ENCODE results near the gene TPX2.

Gene TPX2

DNA sequence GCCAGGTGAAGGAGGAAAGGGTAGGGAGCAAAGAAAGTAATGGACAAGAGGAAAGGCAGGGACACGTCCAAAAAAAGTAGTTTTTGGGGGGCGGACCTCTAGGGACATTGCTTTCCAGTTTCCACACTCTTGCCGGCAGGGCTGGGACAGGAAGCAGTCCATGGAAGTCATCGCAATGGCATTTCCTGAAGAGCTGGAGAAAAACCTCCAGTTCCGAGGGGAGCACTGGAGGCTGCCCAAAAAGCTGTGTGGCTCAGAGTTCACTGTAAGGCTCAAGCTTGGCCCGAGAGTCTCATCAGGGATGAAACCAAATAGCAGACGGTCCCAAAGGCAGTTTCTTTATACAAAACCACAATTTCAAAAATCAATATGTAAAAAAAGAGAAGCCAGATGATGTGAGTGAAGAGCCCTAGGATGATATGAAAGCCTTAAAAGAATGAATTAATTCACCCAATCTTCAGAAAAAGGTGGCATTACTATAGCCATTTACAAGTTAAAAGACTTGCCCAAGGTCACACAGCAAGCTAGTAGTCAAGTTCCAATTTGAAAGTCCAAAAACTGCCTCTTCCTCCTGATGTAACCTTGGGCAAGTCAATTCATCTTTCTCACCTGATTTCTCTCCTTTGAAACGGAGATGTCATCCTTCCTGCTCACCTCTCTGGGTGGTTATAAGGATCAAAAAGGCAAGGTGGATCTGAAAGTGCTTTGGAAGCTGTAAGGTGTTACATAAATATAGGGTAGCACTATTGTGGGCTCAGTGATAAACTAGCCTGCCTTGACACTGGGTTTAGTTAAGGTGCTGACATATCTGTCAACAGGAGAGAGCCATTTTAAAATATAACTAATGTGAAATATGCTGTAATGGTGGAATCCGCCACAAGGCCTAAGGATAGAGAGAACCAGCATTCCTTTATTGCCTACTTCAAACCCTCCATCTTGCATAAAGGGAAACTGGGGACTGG lies 25.5 kb upstream of the TPX2 start:
- Histone ChIP-seq H3K4me3 (peak overlapping the region; percentile 69), H3K27ac (peak overlapping the region; percentile 95 to 96)
- TF ChIP-seq, protein P1, sequence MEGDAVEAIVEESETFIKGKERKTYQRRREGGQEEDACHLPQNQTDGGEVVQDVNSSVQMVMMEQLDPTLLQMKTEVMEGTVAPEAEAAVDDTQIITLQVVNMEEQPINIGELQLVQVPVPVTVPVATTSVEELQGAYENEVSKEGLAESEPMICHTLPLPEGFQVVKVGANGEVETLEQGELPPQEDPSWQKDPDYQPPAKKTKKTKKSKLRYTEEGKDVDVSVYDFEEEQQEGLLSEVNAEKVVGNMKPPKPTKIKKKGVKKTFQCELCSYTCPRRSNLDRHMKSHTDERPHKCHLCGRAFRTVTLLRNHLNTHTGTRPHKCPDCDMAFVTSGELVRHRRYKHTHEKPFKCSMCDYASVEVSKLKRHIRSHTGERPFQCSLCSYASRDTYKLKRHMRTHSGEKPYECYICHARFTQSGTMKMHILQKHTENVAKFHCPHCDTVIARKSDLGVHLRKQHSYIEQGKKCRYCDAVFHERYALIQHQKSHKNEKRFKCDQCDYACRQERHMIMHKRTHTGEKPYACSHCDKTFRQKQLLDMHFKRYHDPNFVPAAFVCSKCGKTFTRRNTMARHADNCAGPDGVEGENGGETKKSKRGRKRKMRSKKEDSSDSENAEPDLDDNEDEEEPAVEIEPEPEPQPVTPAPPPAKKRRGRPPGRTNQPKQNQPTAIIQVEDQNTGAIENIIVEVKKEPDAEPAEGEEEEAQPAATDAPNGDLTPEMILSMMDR (IDR thresholded peaks at IDR 0.05) = no peak
- DNase-seq (ENCODE audit: low spot score) = peak; percentile 93

DNA sequence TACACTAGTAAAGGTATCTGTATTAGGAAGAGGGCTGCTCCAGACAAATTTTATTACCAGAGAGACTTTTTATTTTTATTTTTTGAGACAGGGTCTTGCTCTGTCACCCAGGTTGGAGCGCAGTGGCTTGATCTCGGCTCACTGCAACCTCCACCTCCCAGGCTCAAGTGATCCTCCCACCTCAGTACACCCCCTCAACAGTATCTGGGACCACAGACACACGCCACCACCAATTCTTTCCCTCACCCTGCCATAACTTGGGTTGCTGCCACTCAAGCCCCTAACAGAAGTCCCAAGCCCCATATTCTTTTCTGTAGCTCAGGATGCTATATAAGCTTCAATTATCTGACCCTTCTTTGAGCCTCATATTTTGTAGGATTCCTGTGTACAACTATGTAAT lies 23.3 kb upstream of the TPX2 start:
- no peak for DNase-seq (ENCODE audit: low spot score)
- H3K4me3 ChIP-seq = peak overlapping the region; percentile 87
- peak overlapping the region; percentile 95 to 97 for H3K27ac ChIP-seq
- TF ChIP-seq, protein P1 (IDR thresholded peaks at IDR 0.05) = no peak

DNA sequence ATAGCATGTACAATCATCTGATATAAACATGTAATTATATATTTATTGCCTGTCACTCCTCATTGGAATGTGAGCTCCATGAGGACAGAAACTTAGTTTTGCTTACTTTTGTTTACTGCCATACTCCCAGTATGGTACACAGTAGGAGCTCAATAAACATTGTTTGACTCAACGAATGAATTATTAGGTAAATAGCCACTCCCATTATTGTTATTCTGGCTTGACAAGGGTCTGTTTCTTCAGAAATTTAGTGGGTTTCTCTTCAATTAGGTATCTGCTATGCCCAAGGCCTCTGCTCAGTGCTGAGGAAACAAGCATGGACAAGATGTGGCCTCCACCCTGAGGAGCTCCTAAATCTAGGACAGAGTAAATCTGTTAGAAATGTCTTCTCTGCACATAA lies 22.7 kb upstream of the TPX2 start:
- H3K4me3 ChIP-seq = peak overlapping the region; percentile 87
- peak overlapping the region; percentile 95 to 97 for H3K27ac ChIP-seq
- no peak for DNase-seq (ENCODE audit: low spot score)
- TF ChIP-seq, protein P1 (IDR thresholded peaks at IDR 0.05) = no peak

DNA sequence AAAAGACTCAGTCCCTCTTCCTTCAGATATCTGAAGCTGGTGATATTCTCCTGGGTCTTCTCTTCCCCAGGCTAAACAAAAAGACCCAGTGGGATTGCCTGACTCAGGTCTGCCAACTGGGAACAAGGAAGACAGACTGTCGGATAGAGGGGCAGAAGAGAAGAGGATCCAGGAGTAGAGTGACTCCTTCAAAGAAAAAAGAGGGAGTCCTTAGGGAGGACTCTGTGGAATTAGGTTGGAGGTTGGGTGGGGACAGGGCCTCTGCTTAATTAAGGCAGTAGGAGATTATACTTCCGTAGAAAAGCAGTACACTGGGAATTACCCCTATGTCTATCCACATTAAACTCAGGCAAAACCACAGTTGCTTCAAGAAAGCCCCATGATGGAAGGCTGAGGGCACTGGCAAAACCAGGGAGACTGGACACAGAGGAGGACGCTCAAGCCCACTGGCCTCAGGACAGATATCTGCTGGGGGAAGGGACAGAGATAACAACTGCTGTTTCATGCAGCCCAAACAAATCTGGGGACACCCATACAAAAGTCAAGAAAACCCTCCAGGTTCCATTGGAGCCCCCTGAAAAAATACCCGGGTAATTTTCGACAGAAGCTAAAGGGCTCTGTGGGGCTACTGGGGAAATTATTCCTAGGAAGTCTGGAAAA lies 22.1 kb upstream of the TPX2 start:
- Histone ChIP-seq H3K4me3 (peak overlapping the region; percentile 87), H3K27ac (peak overlapping the region; percentile 95 to 97)
- DNase-seq (ENCODE audit: low spot score) = no peak
- TF ChIP-seq, protein P1 (IDR thresholded peaks at IDR 0.05) = no peak

DNA sequence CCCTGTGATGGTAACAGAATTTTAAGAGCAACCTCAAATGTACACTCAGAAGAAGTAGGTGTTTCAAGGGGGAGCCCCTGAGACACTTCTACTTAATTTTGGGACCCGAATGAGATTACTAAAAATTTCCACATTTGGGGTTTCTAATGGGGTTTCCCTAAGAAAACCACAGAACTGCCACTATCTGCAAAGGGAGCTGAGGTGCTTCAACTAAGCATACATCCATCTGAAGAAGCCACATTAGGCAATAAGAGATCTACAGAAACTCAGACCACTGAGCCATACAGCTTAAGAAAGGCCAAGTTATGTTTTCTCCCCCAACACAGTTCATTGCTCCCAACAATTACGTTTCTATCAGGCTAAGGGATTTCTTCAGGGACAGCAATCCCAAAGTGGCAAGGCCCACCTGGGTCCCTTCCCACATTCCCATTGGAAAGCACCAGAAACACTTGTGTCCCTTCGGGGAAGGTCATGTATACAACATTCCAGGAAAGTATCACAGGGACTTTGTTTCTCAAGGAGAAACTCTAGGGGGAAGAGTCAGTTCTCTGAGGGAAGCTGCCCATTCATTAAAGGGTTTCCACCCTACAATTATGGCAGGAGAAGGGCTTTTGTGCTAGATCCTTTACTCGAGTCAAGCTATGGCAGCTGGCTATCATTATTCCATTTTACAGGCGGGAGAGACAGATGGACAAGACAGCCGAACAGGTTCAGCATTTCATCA lies 21.4 kb upstream of the TPX2 start:
- DNase-seq (ENCODE audit: low spot score) = no peak
- TF ChIP-seq, protein P1 (IDR thresholded peaks at IDR 0.05) = no peak
- Histone ChIP-seq H3K27ac (peak overlapping the region; percentile 95 to 97), H3K4me3 (peak overlapping the region; percentile 87)

DNA sequence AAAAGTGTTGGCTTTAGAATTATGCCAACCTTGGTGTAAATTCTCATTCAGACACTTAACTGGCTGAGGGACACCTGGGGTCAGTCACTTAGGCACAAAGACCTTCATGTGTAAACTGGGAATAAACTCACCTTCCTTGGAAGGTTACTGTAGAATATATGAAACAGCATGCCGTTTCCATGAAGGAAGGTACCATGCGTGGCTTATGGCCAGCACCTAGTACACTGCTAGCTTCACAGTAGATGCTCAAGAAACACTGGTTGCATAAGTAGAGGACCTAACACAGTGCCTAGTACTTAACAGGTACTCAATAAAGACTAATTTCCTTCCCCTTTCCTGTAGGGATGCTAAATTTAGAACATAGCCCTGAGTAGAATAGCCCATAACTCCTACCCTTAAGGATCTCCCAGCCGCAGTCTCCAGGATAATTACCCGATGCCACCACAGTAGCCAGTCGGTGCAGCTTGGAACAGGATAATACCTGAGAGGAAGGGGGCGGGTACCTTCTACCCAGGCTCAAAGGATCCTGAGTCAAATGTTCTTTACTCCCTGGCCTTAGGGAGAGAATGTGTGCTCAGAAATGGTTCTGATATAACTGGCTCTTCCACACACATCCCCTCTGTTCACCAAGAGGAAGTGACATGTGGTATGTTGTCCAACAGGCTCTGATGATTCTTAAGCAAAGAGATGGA lies 20.0 kb upstream of the TPX2 start:
- TF ChIP-seq, protein P1 (IDR thresholded peaks at IDR 0.05) = no peak
- Histone ChIP-seq H3K27ac (peak overlapping the region; percentile 96 to 97), H3K4me3 (peak overlapping the region; percentile 87)
- DNase-seq (ENCODE audit: low spot score) = no peak
